GM12891 (cell line): ENCODE data around the gene SLC30A5.

Experiments
- POLR2A ChIP-seq: IDR thresholded peaks from 2 replicates; pipeline ENCODE4 v1.6.1; 2011; ENCODE audit warnings: low read depth, low read length, control low read depth
- POLR2AphosphoS5 ChIP-seq: IDR thresholded peaks from 2 replicates; pipeline ENCODE4 v1.6.1; 2011; ENCODE audit warnings: low read depth, low read length, control low read depth

DNA sequence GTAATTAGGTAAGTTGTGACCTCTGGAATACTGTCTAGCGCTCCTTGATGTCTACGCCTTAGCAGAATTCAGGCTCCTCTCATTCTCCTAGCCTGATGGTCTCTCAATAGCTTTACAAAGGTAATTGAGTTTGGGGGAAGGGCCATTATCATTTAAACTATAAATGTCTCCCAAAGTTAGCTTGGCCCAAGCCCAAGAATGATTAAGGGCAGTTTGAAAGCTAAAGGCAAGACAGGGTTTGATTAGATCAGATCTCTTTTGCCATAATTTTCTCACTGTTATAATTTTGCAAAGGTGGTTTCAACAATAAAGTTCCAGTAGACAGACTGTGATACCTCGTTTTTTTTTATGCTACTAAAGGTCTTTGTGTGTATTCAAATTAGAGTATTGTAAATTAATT, 3.7 kb upstream of the SLC30A5 start:
- no peak for TF ChIP-seq POLR2A
- no peak for TF ChIP-seq POLR2AphosphoS5
